Stimulated activated naive CD8-positive, alpha-beta T cell treated with anti-CD3 and anti-CD28 coated beads, Interleukin-15, amount 100 ng/mL, for 72 hours (primary cell): ENCODE data around the gene PTGIR.
"Not testable (repeated sequence)": the region's sequence is repeated elsewhere in the genome, so short reads cannot be mapped to it uniquely, and the experiment has no call there.

ENCODE experiments used
- ATAC-seq: fragments of 150-1000 bp; cut with Tn5 transposase; 2 replicates; pipeline ENCODE4 v1.10.0; 2021; ENCODE audit warnings: mild to moderate bottlenecking, moderate library complexity
- DNase-seq, 2 donors: peaks; one replicate each; pipeline ENCODE4 v3.0.0; 2021 to 2022
- H3K27ac Mint-ChIP-seq, 2 donors: one replicate each; pipeline ENCODE4 v1.8.0; 2022; ENCODE audit warnings: mild to moderate bottlenecking in 2 of 2, mixed read lengths in 2 of 2, moderate library complexity in 2 of 2
- H3K27me3 Mint-ChIP-seq: one replicate; pipeline ENCODE4 v1.8.0; 2022; ENCODE audit warnings: mixed read lengths
- H3K4me1 Mint-ChIP-seq: one replicate; pipeline ENCODE4 v1.8.0; 2022; ENCODE audit warnings: mild to moderate bottlenecking, mixed read lengths
- H3K4me3 Mint-ChIP-seq, 2 donors: one replicate each; pipeline ENCODE4 v1.8.0; 2022; ENCODE audit warnings: mild to moderate bottlenecking in 2 of 2, mixed read lengths in 2 of 2, moderate library complexity in 1 of 2
- H3K9me3 Mint-ChIP-seq, 2 donors: one replicate each; pipeline ENCODE4 v1.8.0; 2022; ENCODE audit warnings: mixed read lengths in 2 of 2

The PTGIR gene

GRCh38 chr19:46629546-46630025, 4.7 kb upstream of the PTGIR start:
- no peak for ATAC-seq
- Mint-ChIP-seq H3K27ac (peak overlapping the region in 1 of 2 donors; percentile 29), H3K4me3 (no peak overlapping the region), H3K4me1 (peaks cover 70% of the 10 kb centered on the region), H3K9me3 (no peaks in the 10 kb centered on the region), H3K27me3 (no peaks in the 10 kb centered on the region)
- no peak for DNase-seq

GRCh38 chr19:46628970-46629369, 4.1 kb upstream of the PTGIR start:
- H3K4me3 Mint-ChIP-seq, H3K27me3 Mint-ChIP-seq, DNase-seq, H3K9me3 Mint-ChIP-seq, ATAC-seq: not testable (repeated sequence)
- H3K4me1 Mint-ChIP-seq: peaks cover 76% of the 10 kb centered on the region
- H3K27ac Mint-ChIP-seq: peak overlapping the region in 1 of 2 donors; percentile 35

GRCh38 chr19:46626446-46626845, 1.6 kb upstream of the PTGIR start:
- Mint-ChIP-seq H3K4me1 (peaks cover 85% of the 10 kb centered on the region), H3K9me3 (no peaks in the 10 kb centered on the region), H3K4me3 (no peak overlapping the region), H3K27me3 (no peaks in the 10 kb centered on the region), H3K27ac (peak overlapping the region in 1 of 2 donors; percentile 79)
- ATAC-seq: no peak
- DNase-seq: no peak

- H3K4me3 Mint-ChIP-seq: peak overlapping the region in 1 of 2 donors; percentile 91
- H3K27me3 Mint-ChIP-seq: no peaks in the 10 kb centered on the region
- ATAC-seq (no peak), DNase-seq (no peak)
- no peak overlapping the region for H3K27ac Mint-ChIP-seq
- H3K9me3 Mint-ChIP-seq: no peaks in the 10 kb centered on the region
- peaks cover 87% of the 10 kb centered on the region for H3K4me1 Mint-ChIP-seq
Observed at GRCh38 chr19:46625731-46626130, 842 bp upstream of the PTGIR start.

GRCh38 chr19:46623915-46624502, 880 bp downstream of the PTGIR start:
- H3K4me1 Mint-ChIP-seq: peaks cover 91% of the 10 kb centered on the region
- no peak for ATAC-seq
- H3K9me3 Mint-ChIP-seq: no peaks in the 10 kb centered on the region
- peak overlapping the region in 1 of 2 donors; percentile 96 for H3K27ac Mint-ChIP-seq
- no peak for DNase-seq
- no peaks in the 10 kb centered on the region for H3K27me3 Mint-ChIP-seq
- peak overlapping the region; percentile 89 to 91 for H3K4me3 Mint-ChIP-seq

GRCh38 chr19:46622118-46622446, 2.8 kb downstream of the PTGIR start:
- Mint-ChIP-seq H3K4me1 (peaks cover 87% of the 10 kb centered on the region), H3K4me3 (peak overlapping the region; percentile 83 to 94), H3K9me3 (no peaks in the 10 kb centered on the region), H3K27me3 (no peaks in the 10 kb centered on the region), H3K27ac (peak overlapping the region; percentile 84 to 89)
- ATAC-seq (no peak), DNase-seq (no peak)

- peak overlapping the region; percentile 89 to 91 for H3K27ac Mint-ChIP-seq
- no peak for ATAC-seq
- no peaks in the 10 kb centered on the region for H3K27me3 Mint-ChIP-seq
Observed at GRCh38 chr19:46621191-46622117, 3.4 kb downstream of the PTGIR start.

GRCh38 chr19:46620716-46621115, 4.2 kb downstream of the PTGIR start:
- no peak for ATAC-seq
- DNase-seq: no peak

More at GRCh38 chr19:46621191-46622117, 3.4 kb downstream of the PTGIR start:
- H3K4me3 Mint-ChIP-seq: peak overlapping the region; percentile 83 to 94
- H3K9me3 Mint-ChIP-seq: no peaks in the 10 kb centered on the region
- DNase-seq: no peak
- H3K4me1 Mint-ChIP-seq: peaks cover 87% of the 10 kb centered on the region

GRCh38 chr19:46620267-46620666, 4.6 kb downstream of the PTGIR start:
- Mint-ChIP-seq H3K27me3 (no peaks in the 10 kb centered on the region), H3K4me1 (peaks cover 86% of the 10 kb centered on the region), H3K4me3 (peak overlapping the region; percentile 83 to 94), H3K9me3 (no peaks in the 10 kb centered on the region), H3K27ac (peak overlapping the region; percentile 94)
- ATAC-seq: no peak
- DNase-seq: no peak

More at GRCh38 chr19:46620716-46621115, 4.2 kb downstream of the PTGIR start:
- Mint-ChIP-seq H3K4me3 (peak overlapping the region; percentile 83 to 94), H3K27ac (no peak overlapping the region), H3K9me3 (no peaks in the 10 kb centered on the region), H3K4me1 (peaks cover 87% of the 10 kb centered on the region), H3K27me3 (no peaks in the 10 kb centered on the region)

- DNase-seq: peak in 1 of 2 donors; percentile 59
- H3K27ac Mint-ChIP-seq: peak overlapping the region; percentile 94
Observed at GRCh38 chr19:46618670-46619231, 6.1 kb downstream of the PTGIR start.

GRCh38 chr19:46617601-46618000, 7.3 kb downstream of the PTGIR start:
- DNase-seq (peak in 1 of 2 donors; percentile 54), ATAC-seq (peak; percentile 3)
- H3K4me1 Mint-ChIP-seq: peaks cover 88% of the 10 kb centered on the region
- no peaks in the 10 kb centered on the region for H3K27me3 Mint-ChIP-seq
- H3K27ac Mint-ChIP-seq: peak overlapping the region in 1 of 2 donors; percentile 25
- peak overlapping the region; percentile 83 to 84 for H3K4me3 Mint-ChIP-seq
- no peaks in the 10 kb centered on the region for H3K9me3 Mint-ChIP-seq

More at GRCh38 chr19:46618670-46619231, 6.1 kb downstream of the PTGIR start:
- no peaks in the 10 kb centered on the region for H3K9me3 Mint-ChIP-seq
- H3K27me3 Mint-ChIP-seq: no peaks in the 10 kb centered on the region
- peaks cover 87% of the 10 kb centered on the region for H3K4me1 Mint-ChIP-seq
- ATAC-seq: peak; percentile 22
- peak overlapping the region; percentile 83 to 94 for H3K4me3 Mint-ChIP-seq

- DNase-seq (peak in 1 of 2 donors; percentile 75), ATAC-seq (peak; percentile 50)
- peaks cover 88% of the 10 kb centered on the region for H3K4me1 Mint-ChIP-seq
- peak overlapping the region; percentile 83 to 84 for H3K4me3 Mint-ChIP-seq
- no peaks in the 10 kb centered on the region for H3K27me3 Mint-ChIP-seq
- no peaks in the 10 kb centered on the region for H3K9me3 Mint-ChIP-seq
- peak overlapping the region; percentile 90 to 92 for H3K27ac Mint-ChIP-seq
Observed at GRCh38 chr19:46616631-46617322, 8.1 kb downstream of the PTGIR start.

- Mint-ChIP-seq H3K4me1 (peaks cover 88% of the 10 kb centered on the region), H3K4me3 (peak overlapping the region; percentile 83 to 84), H3K9me3 (no peaks in the 10 kb centered on the region), H3K27ac (no peak overlapping the region), H3K27me3 (no peaks in the 10 kb centered on the region)
- DNase-seq (no peak), ATAC-seq (no peak)
Observed at GRCh38 chr19:46615966-46616365, 8.9 kb downstream of the PTGIR start.

- peaks cover 88% of the 10 kb centered on the region for H3K4me1 Mint-ChIP-seq
- ATAC-seq (peak; percentile 37), DNase-seq (peak; percentile 78 to 81)
- peak overlapping the region; percentile 46 to 80 for H3K4me3 Mint-ChIP-seq
- peak overlapping the region in 1 of 2 donors; percentile 94 for H3K27ac Mint-ChIP-seq
- H3K9me3 Mint-ChIP-seq: no peaks in the 10 kb centered on the region
- H3K27me3 Mint-ChIP-seq: no peaks in the 10 kb centered on the region
Observed at GRCh38 chr19:46614114-46614722, 10.7 kb downstream of the PTGIR start.

- Mint-ChIP-seq H3K4me1 (peaks cover 84% of the 10 kb centered on the region), H3K27me3 (no peaks in the 10 kb centered on the region), H3K4me3 (no peak overlapping the region), H3K9me3 (no peaks in the 10 kb centered on the region), H3K27ac (peak overlapping the region in 1 of 2 donors; percentile 94)
- DNase-seq (peak in 1 of 2 donors; percentile 10), ATAC-seq (no peak)
Observed at GRCh38 chr19:46613525-46613924, 11.4 kb downstream of the PTGIR start.
